ENCODE measurements around the gene ANKRD11. TPM values are rescaled to one million over a fixed set of nuclear protein-coding genes. Genes with fewer than 3 reads are reported as not detected.
"Not testable (repeated sequence)": the region's sequence is repeated elsewhere in the genome, so short reads cannot be mapped to it uniquely, and the experiment has no call there.

Gene ANKRD11
- total RNA-seq, 2 donors from 2014 or later: 204 to 215 TPM

- no peak overlapping the region for H3K27ac Mint-ChIP-seq
- no peak for ATAC-seq (replicated peaks in 1 of 2)
- H3K4me1 Mint-ChIP-seq (ENCODE audit: low read depth): peaks cover 81% of the 10 kb centered on the region
- DNase-seq: no peak
- no peaks in the 10 kb centered on the region for H3K27me3 Mint-ChIP-seq (ENCODE audit: low read depth)
- peak overlapping the region in 1 of 2 donors; percentile 46 for H3K4me3 Mint-ChIP-seq
- H3K9me3 Mint-ChIP-seq: peaks cover 0 to 3% of the 10 kb centered on the region in 2 donors
- H3K36me3 Mint-ChIP-seq (ENCODE audit: insufficient read depth in 2 of 2): peaks cover 12 to 23% of the 10 kb centered on the region in 2 donors
Measured at GRCh38 chr16:89437991-89438390, 52.4 kb downstream of the ANKRD11 start.

GRCh38 chr16:89437251-89437987, 52.9 kb downstream of the ANKRD11 start:
- H3K27ac Mint-ChIP-seq: peak overlapping the region; percentile 58
- ATAC-seq (replicated peaks in 1 of 2) (no peak), DNase-seq (no peak)
- peaks cover 75% of the 10 kb centered on the region for H3K4me1 Mint-ChIP-seq (ENCODE audit: low read depth)
- H3K9me3 Mint-ChIP-seq: peaks cover 0 to 3% of the 10 kb centered on the region in 2 donors
- no peaks in the 10 kb centered on the region for H3K27me3 Mint-ChIP-seq (ENCODE audit: low read depth)
- H3K4me3 Mint-ChIP-seq: peak overlapping the region; percentile 46 to 48
- peaks cover 12 to 23% of the 10 kb centered on the region in 2 donors for H3K36me3 Mint-ChIP-seq (ENCODE audit: insufficient read depth in 2 of 2)

GRCh38 chr16:89436366-89436765, 54.0 kb downstream of the ANKRD11 start:
- peaks cover 12 to 21% of the 10 kb centered on the region in 2 donors for H3K36me3 Mint-ChIP-seq (ENCODE audit: insufficient read depth in 2 of 2)

GRCh38 chr16:89435059-89435458, 55.3 kb downstream of the ANKRD11 start:
- Mint-ChIP-seq H3K4me3 (peak overlapping the region; percentile 68 to 81), H3K36me3 (ENCODE audit: insufficient read depth in 2 of 2) (peaks cover 8 to 18% of the 10 kb centered on the region in 2 donors), H3K4me1 (ENCODE audit: low read depth) (peaks cover 51% of the 10 kb centered on the region)
- not testable (repeated sequence) for DNase-seq; H3K27ac Mint-ChIP-seq; H3K27me3 Mint-ChIP-seq (ENCODE audit: low read depth); H3K9me3 Mint-ChIP-seq; ATAC-seq (replicated peaks in 1 of 2)

More at GRCh38 chr16:89436366-89436765, 54.0 kb downstream of the ANKRD11 start:
- Mint-ChIP-seq H3K27me3 (ENCODE audit: low read depth) (no peaks in the 10 kb centered on the region), H3K27ac (peak overlapping the region; percentile 71), H3K4me3 (peak overlapping the region; percentile 68 to 81), H3K9me3 (peaks cover 0 to 3% of the 10 kb centered on the region in 2 donors), H3K4me1 (ENCODE audit: low read depth) (peaks cover 65% of the 10 kb centered on the region)
- ATAC-seq (replicated peaks in 1 of 2) (no peak), DNase-seq (no peak)

- Mint-ChIP-seq H3K27ac (no peak overlapping the region), H3K4me1 (ENCODE audit: low read depth) (peaks cover 46% of the 10 kb centered on the region), H3K27me3 (ENCODE audit: low read depth) (no peaks in the 10 kb centered on the region), H3K36me3 (ENCODE audit: insufficient read depth in 2 of 2) (peaks cover 8 to 15% of the 10 kb centered on the region in 2 donors), H3K4me3 (peak overlapping the region in 1 of 2 donors; percentile 39), H3K9me3 (peaks cover 0 to 3% of the 10 kb centered on the region in 2 donors)
- DNase-seq: no peak
- no peak for ATAC-seq (replicated peaks in 1 of 2)
Measured at GRCh38 chr16:89434490-89434889, 55.9 kb downstream of the ANKRD11 start.

GRCh38 chr16:89433363-89433984, 56.9 kb downstream of the ANKRD11 start:
- peaks cover 36% of the 10 kb centered on the region for H3K4me1 Mint-ChIP-seq (ENCODE audit: low read depth)
- not testable (repeated sequence) for H3K27me3 Mint-ChIP-seq (ENCODE audit: low read depth); H3K9me3 Mint-ChIP-seq; H3K4me3 Mint-ChIP-seq; DNase-seq; H3K27ac Mint-ChIP-seq; ATAC-seq (replicated peaks in 1 of 2)
- peaks cover 8 to 15% of the 10 kb centered on the region in 2 donors for H3K36me3 Mint-ChIP-seq (ENCODE audit: insufficient read depth in 2 of 2)

- no peak for ATAC-seq (replicated peaks in 1 of 2)
- Mint-ChIP-seq H3K4me1 (ENCODE audit: low read depth) (peaks cover 26% of the 10 kb centered on the region), H3K4me3 (no peak overlapping the region), H3K27me3 (ENCODE audit: low read depth) (no peaks in the 10 kb centered on the region), H3K27ac (no peak overlapping the region), H3K9me3 (peaks cover 0 to 3% of the 10 kb centered on the region in 2 donors), H3K36me3 (ENCODE audit: insufficient read depth in 2 of 2) (peaks cover 8 to 14% of the 10 kb centered on the region in 2 donors)
- DNase-seq: no peak
Measured at GRCh38 chr16:89431630-89432029, 58.7 kb downstream of the ANKRD11 start.

- DNase-seq: no peak
- Mint-ChIP-seq H3K4me3 (no peak overlapping the region), H3K36me3 (ENCODE audit: insufficient read depth in 2 of 2) (peaks cover 11 to 16% of the 10 kb centered on the region in 2 donors), H3K9me3 (peaks cover 0 to 3% of the 10 kb centered on the region in 2 donors), H3K4me1 (ENCODE audit: low read depth) (peaks cover 26% of the 10 kb centered on the region), H3K27ac (no peak overlapping the region), H3K27me3 (ENCODE audit: low read depth) (no peaks in the 10 kb centered on the region)
- ATAC-seq (replicated peaks in 1 of 2): no peak
Measured at GRCh38 chr16:89431158-89431584, 59.2 kb downstream of the ANKRD11 start.

- peaks cover 0 to under 1% of the 10 kb centered on the region in 2 donors for H3K9me3 Mint-ChIP-seq
- H3K27ac Mint-ChIP-seq: no peak overlapping the region
- peaks cover 26% of the 10 kb centered on the region for H3K4me1 Mint-ChIP-seq (ENCODE audit: low read depth)
- no peaks in the 10 kb centered on the region for H3K27me3 Mint-ChIP-seq (ENCODE audit: low read depth)
- ATAC-seq (replicated peaks in 1 of 2) (no peak), DNase-seq (no peak)
- H3K4me3 Mint-ChIP-seq: no peak overlapping the region
- peaks cover 6 to 12% of the 10 kb centered on the region in 2 donors for H3K36me3 Mint-ChIP-seq (ENCODE audit: insufficient read depth in 2 of 2)
Measured at GRCh38 chr16:89430436-89431157, 59.8 kb downstream of the ANKRD11 start.

GRCh38 chr16:89428605-89429004, 61.8 kb downstream of the ANKRD11 start:
- not testable (repeated sequence) for ATAC-seq (replicated peaks in 1 of 2); H3K27me3 Mint-ChIP-seq (ENCODE audit: low read depth); H3K4me3 Mint-ChIP-seq; DNase-seq; H3K27ac Mint-ChIP-seq; H3K36me3 Mint-ChIP-seq (ENCODE audit: insufficient read depth in 2 of 2); H3K9me3 Mint-ChIP-seq
- peaks cover 39% of the 10 kb centered on the region for H3K4me1 Mint-ChIP-seq (ENCODE audit: low read depth)

- H3K9me3 Mint-ChIP-seq: no peaks in the 10 kb centered on the region
- peaks cover 5 to 8% of the 10 kb centered on the region in 2 donors for H3K36me3 Mint-ChIP-seq (ENCODE audit: insufficient read depth in 2 of 2)
- DNase-seq (no peak), ATAC-seq (replicated peaks in 1 of 2) (no peak)
- H3K4me3 Mint-ChIP-seq: peak overlapping the region in 1 of 2 donors; percentile 61
- H3K27me3 Mint-ChIP-seq (ENCODE audit: low read depth): no peaks in the 10 kb centered on the region
- H3K27ac Mint-ChIP-seq: peak overlapping the region; percentile 30
- H3K4me1 Mint-ChIP-seq (ENCODE audit: low read depth): peaks cover 54% of the 10 kb centered on the region
Measured at GRCh38 chr16:89426736-89427530, 63.4 kb downstream of the ANKRD11 start.

- no peak for DNase-seq
- Mint-ChIP-seq H3K4me3 (peak overlapping the region in 1 of 2 donors; percentile 35), H3K27me3 (ENCODE audit: low read depth) (no peaks in the 10 kb centered on the region), H3K4me1 (ENCODE audit: low read depth) (peaks cover 59% of the 10 kb centered on the region), H3K9me3 (no peaks in the 10 kb centered on the region), H3K36me3 (ENCODE audit: insufficient read depth in 2 of 2) (peaks cover 7 to 11% of the 10 kb centered on the region in 2 donors), H3K27ac (peak overlapping the region; percentile 33)
- no peak for ATAC-seq (replicated peaks in 1 of 2)
Measured at GRCh38 chr16:89425523-89425922, 64.8 kb downstream of the ANKRD11 start.
